ENCODE data around the gene SVOPL. TPM values are rescaled to one million over a fixed set of nuclear protein-coding genes. Genes with fewer than 3 reads are reported as not detected.
"Not testable (repeated sequence)": the region's sequence is repeated elsewhere in the genome, so short reads cannot be mapped to it uniquely, and the experiment has no call there.

The SVOPL gene
- total RNA-seq, 2 donors from 2014 or later = 3.7 TPM; not detected in 1

GRCh38 chr7:138691178-138691577 lies 10.0 kb downstream of the SVOPL start:
- Histone ChIP-seq H3K27me3 (replicated peaks; ENCODE audit: insufficient read depth) (no peaks in the 10 kb centered on the region), H3K36me3 (no peaks in the 10 kb centered on the region), H3K4me1 (ENCODE audit: control insufficient read depth in 1 of 2, low read depth in 2 of 2) (no peaks in the 10 kb centered on the region), H3K27ac (no peak overlapping the region), H3K9me3 (no peaks in the 10 kb centered on the region), H3K4me3 (no peak overlapping the region)
- no peak for TF ChIP-seq CTCF (IDR thresholded peaks at IDR 0.05)
- ATAC-seq (ENCODE audit: insufficient number of reproducible peaks, low FRiP score, low read depth) (no peak), DNase-seq (ENCODE audit: low spot score) (no peak)

- H3K4me1 ChIP-seq (ENCODE audit: control insufficient read depth in 1 of 2, low read depth in 2 of 2) = no peaks in the 10 kb centered on the region
- H3K27me3 ChIP-seq (replicated peaks; ENCODE audit: insufficient read depth) = no peaks in the 10 kb centered on the region
- no peak for TF ChIP-seq CTCF (IDR thresholded peaks at IDR 0.05)
- ATAC-seq (ENCODE audit: insufficient number of reproducible peaks, low FRiP score, low read depth) = no peak
- H3K27ac ChIP-seq = no peak overlapping the region
- no peaks in the 10 kb centered on the region for H3K36me3 ChIP-seq
- H3K4me3 ChIP-seq = no peak overlapping the region
- no peak for DNase-seq (ENCODE audit: low spot score)
- no peaks in the 10 kb centered on the region for H3K9me3 ChIP-seq
Observed at GRCh38 chr7:138690495-138690894, 10.7 kb downstream of the SVOPL start.

GRCh38 chr7:138688037-138688436 lies 13.1 kb downstream of the SVOPL start:
- H3K27me3 ChIP-seq (replicated peaks; ENCODE audit: insufficient read depth); H3K4me3 ChIP-seq; DNase-seq (ENCODE audit: low spot score); H3K36me3 ChIP-seq; H3K27ac ChIP-seq; ATAC-seq (ENCODE audit: insufficient number of reproducible peaks, low FRiP score, low read depth); H3K4me1 ChIP-seq (ENCODE audit: control insufficient read depth in 1 of 2, low read depth in 2 of 2); H3K9me3 ChIP-seq: not testable (repeated sequence)

- Histone ChIP-seq H3K27me3 (replicated peaks; ENCODE audit: insufficient read depth) (no peaks in the 10 kb centered on the region), H3K9me3 (no peaks in the 10 kb centered on the region), H3K4me1 (ENCODE audit: control insufficient read depth in 1 of 2, low read depth in 2 of 2) (no peaks in the 10 kb centered on the region), H3K27ac (no peak overlapping the region), H3K36me3 (no peaks in the 10 kb centered on the region), H3K4me3 (no peak overlapping the region)
- no peak for TF ChIP-seq CTCF (IDR thresholded peaks at IDR 0.05)
- ATAC-seq (ENCODE audit: insufficient number of reproducible peaks, low FRiP score, low read depth) = no peak
- DNase-seq (ENCODE audit: low spot score) = no peak
Observed at GRCh38 chr7:138684340-138684739, 16.8 kb downstream of the SVOPL start.

- Histone ChIP-seq H3K36me3 (no peaks in the 10 kb centered on the region), H3K9me3 (no peaks in the 10 kb centered on the region), H3K27ac (no peak overlapping the region), H3K4me1 (ENCODE audit: control insufficient read depth in 1 of 2, low read depth in 2 of 2) (no peaks in the 10 kb centered on the region), H3K4me3 (no peak overlapping the region), H3K27me3 (replicated peaks; ENCODE audit: insufficient read depth) (no peaks in the 10 kb centered on the region)
- no peak for TF ChIP-seq CTCF (IDR thresholded peaks at IDR 0.05)
- ATAC-seq (ENCODE audit: insufficient number of reproducible peaks, low FRiP score, low read depth) (no peak), DNase-seq (ENCODE audit: low spot score) (no peak)
Observed at GRCh38 chr7:138679793-138680192, 21.4 kb downstream of the SVOPL start.

- Histone ChIP-seq H3K27me3 (replicated peaks; ENCODE audit: insufficient read depth) (no peaks in the 10 kb centered on the region), H3K4me1 (ENCODE audit: control insufficient read depth in 1 of 2, low read depth in 2 of 2) (no peaks in the 10 kb centered on the region), H3K9me3 (no peaks in the 10 kb centered on the region), H3K36me3 (no peaks in the 10 kb centered on the region), H3K4me3 (no peak overlapping the region), H3K27ac (no peak overlapping the region)
- DNase-seq (ENCODE audit: low spot score) (no peak), ATAC-seq (ENCODE audit: insufficient number of reproducible peaks, low FRiP score, low read depth) (no peak)
- TF ChIP-seq CTCF (IDR thresholded peaks at IDR 0.05) = no peak
Observed at GRCh38 chr7:138670594-138670993, 30.6 kb downstream of the SVOPL start.

Measured in thoracic aorta (tissue), 2 donors.